NCI-H460 (cell line): ENCODE data around the gene ACTN4. TPM values are rescaled to one million over a fixed set of nuclear protein-coding genes. Genes with fewer than 3 reads are reported as not detected.

Experiments
- DNase-seq: peaks from one replicate; pipeline ENCODE4 v3.0.0-alpha.2; 2016; ENCODE audit warnings: low read depth; ENCODE audit errors: extremely low read depth
- total RNA-seq: library from RNA; depleted of rRNA; stranded (reverse); fragments of >200 nt; shearing (Covaris generic); gene quantifications from 2 replicates; pipeline ENCODE4 v1.2.3, GENCODE V29; 2014

Gene ACTN4
- total RNA-seq, 1 experiment from 2014 or later = 155 TPM

GRCh38 chr19:38676878-38677646, 29.6 kb downstream of the ACTN4 start:
- DNase-seq = no peak

DNA sequence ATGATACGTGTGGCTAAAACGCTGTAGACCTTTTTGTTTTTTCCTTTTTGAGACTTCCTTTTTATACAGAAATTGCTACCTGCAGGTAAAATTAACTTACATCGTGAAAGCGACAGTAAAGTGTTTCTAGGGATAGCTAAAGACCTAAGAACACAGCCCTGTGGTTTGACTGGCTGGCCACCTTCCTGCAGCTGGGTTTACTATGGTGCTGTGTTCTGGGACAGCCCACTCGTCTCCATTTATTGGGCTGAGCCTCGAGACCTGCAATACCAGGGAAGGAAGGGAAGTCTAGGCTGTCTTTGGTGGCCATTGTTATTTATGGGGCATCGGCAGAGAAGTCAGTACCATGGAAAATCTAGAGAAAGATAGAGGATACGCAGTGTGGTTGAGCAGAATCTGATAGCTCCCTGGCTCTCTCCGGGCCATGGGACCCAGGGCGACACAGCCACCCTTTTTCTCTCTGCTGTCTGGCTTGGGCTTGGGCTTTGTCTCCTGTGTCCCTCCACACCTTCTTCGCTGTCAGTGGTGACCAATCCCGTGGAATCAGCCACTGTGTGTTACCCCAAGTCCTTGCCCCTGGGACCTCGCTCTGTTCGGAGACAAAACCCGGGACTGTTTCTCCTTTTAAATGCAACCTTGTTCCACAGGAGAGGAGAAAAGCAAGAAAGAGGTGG, 30.9 kb downstream of the ACTN4 start:
- no peak for DNase-seq

DNA sequence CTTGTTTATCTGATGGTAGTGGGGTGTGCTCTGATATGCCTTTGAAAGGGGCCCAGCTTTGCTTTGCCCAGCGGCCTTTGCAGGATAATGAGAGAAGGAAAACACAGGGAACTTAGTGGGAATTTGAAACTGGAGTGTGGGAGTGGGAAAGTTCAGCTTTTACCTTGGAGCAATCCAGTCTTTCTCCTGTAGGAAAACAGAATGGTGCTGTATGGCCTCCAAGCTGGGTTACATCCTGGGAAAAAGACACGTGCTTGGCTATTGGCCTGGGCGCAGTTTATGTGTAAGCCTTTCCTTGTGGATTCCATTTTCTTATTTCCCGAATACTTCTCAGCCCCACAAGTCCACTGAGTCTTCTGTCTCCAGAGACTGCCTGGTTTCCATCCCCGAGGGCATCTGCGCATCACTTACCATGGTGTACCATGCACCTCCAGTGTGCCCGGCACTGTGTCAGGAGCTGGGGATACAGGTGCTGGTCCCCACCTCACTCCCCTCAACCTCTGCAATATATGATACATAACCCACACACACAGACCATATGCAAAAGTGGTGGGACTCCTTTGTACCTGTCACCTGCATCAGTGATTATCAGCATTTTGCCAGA, 31.5 kb downstream of the ACTN4 start:
- no peak for DNase-seq

GRCh38 chr19:38679839-38680238, 32.4 kb downstream of the ACTN4 start:
- no peak for DNase-seq

GRCh38 chr19:38682195-38682867, 34.9 kb downstream of the ACTN4 start:
- DNase-seq = no peak

DNA sequence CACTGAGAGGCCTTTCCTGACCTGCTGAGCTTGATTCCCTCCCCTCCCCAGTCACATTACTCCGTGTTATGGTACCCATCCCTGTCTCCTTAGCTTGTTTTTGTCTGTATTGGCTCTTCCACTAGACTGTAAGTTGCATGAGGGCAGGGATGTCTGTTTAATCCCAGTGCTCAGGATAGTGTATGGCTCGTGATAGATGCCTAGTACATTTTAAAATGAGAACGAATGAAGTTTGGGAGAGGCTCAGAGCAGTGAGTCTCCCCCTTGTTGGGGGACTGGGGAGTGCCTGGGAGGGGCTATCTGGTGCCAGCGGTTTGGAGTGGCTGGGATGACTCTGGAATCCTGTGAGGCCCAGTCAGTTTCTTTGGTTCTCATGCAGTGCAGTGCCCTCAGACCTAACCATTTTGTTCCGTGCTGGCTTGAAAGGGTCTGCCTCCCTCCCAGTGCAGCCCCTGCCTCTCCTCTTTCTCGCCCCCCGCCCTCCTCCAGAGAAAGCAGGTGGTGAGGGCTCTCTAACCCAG, 35.5 kb downstream of the ACTN4 start:
- DNase-seq = no peak

DNA sequence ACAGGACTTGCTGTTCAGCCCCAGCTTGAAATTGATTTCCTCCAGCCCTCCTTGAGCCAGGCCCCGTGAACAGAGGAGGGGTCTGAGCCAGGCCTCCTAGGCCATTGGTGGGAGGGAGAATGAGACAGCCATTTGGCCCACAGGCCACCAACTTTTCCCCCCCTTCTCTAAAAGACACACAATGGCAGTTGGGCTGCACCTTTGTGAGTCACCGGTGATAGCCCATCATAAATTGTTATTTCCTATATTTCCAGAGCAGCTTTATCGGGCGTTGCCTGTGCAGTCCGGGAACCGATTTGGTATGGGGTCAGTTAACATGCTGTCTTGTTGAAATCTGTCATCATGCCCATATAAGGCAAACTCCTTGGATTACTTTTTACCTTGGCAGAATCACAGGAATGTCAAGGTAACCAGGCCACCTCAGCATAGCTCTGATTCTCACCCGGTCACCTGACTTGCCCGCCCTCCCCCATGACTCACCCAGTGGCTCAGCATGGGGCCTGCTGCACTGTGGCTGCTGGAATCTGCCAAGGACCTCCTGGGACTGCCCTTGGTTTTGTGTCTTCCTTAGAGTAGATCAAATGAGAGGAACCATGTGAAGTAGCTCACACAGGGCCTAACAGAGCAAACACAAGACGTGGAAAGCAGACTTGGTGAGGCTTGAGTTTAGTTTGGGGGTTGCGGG, 36.1 kb downstream of the ACTN4 start:
- DNase-seq = peak; percentile 75

DNA sequence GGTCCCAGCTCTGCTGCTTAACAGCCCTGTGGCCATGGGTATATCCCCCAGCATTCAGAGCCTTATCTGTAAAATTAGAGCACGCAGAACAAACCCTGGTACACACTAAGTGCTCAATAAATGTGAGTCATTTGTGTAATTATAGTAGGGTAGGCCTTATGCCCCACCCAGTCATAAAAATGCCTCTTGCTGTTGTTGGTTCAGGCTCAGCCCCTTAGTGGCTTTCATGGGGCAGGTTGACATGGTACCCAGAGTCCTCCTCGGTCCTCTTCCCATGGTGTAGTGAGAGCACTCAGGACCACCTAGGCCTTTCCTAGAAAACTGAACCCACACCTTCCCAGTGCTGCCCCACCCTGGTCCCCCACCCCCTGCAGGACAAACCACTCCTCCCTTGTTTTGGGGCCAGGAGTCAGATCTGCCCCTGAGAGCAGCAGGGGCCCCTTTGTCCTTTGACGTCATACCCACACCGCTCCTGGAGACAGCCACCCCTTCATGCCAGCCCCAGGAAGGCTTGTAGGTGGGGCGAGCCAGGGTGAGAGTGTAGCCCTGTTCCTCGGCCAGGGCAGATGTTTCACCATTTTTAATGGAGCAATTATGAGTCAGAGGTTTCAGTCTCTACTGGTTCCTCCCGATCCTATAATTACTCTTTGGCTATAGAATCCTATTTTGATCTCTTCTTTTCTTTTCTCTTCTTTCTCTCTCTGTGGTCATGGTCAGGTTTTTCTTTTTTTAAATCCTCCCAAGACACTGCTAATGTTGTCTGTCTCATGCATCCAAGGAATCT, 36.8 kb downstream of the ACTN4 start:
- DNase-seq = peak; percentile 87

- DNase-seq = no peak
These were observed 37.6 kb downstream of the ACTN4 start for GRCh38 chr19:38684862-38685665.

GRCh38 chr19:38685666-38686529, 38.4 kb downstream of the ACTN4 start:
- peak; percentile 30 for DNase-seq

GRCh38 chr19:38686530-38686888, 39.1 kb downstream of the ACTN4 start:
- DNase-seq = no peak

DNA sequence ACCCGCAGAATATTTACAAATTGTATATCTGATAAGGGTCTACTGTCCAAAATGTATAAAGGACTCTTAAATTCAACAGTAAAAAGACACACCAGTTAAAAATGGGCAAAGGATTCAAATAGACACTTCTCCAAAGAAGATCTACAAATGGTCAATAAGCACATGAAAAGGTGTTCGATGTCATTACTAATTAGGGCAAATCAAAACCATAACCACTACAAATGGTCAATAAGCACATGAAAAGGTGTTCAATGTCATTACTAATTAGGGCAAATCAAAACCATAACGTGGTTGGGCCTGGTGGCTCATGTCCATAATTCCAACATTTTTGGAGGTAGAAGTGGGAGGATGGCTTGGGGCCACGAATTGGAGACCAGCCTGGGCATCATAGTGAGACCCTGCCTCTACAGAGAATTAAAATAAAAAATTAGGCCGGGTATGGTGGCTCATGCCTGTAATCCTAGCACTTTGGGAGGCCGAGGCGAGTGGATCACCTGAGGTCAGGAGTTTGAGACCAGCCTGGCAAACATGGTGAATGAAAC, 40.5 kb downstream of the ACTN4 start:
- DNase-seq = no peak

GRCh38 chr19:38690146-38690545, 42.7 kb downstream of the ACTN4 start:
- DNase-seq = no peak

DNA sequence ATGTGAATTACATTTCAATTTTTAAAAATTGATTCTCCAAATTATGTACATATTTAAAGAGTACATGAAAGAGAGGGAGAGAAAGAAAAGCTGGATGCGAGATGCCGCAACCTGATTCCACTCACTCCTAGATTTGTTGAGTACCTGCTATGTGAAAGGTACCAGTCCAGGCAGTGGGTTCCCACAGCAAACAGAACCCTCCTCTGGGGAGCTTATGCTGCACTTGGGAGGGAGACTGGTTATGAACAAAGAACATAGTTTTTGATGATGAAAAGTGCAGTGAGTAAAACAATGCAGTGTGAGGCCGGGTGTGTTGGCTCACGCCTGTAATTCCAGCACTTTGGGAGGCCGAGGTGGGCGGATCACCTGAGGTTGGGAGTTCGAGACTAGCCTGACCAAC, 43.4 kb downstream of the ACTN4 start:
- no peak for DNase-seq

DNA sequence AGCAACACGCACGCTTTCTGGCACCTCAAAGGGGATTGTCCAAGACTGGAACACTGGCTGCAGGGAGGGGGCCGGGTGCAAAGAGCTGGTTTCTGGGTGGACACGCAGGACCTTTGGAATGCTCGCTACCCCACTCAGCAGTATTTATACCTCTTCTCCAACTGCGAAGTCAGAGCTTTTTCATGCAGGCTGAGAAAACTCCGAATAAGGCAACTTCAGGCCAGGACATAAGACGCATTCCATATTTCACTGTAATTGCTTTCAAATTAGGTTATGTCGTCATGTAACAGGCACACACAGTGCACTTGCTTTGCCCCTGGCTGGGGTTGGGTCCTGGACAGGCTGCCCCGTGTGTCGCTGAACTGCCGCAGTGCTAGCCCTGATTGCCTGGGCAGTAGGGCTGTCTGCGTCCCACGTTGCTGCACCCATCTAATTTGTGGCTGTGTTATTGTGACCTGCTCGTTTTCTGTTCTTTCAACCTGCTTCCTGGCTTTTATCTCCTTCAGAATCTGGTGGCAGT, 44.5 kb downstream of the ACTN4 start:
- peak; percentile 73 for DNase-seq

DNA sequence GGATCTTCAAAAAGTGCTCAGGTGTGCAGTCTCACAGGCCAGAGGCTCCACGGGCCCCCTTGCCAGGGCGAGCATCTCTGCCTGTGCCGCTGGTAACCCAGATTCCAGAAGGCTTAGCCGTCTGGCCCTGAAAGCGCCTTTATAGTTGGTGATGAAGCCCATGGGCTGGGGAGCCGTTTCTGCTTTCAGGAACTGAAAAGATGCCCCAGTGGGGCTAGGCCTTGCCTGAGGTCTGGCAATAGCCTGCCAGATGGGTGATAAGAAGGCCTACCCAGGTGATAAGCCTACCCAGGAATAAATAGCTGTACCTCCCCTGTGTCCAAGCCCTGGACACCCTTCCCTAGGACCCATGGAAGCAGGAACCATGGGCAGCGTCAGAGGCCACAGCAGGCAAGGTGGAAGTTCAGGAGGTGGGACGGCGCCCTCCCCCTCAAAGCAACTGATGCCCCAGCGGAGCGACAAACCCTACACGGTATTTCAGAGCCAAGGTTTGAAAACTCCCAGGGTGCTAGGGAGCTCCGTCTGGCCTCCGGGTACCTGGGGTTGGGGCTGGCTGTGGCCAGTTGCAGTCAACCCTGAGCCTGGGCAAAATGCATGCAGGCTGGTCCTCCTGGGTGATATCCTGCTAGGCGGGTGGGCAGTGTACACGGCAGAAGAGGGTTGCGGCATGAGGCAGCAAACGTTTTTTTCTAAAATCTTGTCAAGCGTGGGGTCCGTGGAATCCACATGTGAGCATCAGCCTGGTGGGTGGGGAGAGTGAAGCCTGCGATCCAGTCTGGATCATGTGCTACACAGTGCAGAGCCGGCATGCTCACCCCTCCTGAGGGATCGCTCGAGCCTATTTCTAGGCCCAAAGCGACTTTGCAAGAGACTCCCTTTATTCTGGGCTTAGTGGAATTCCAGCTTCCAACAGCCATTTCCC, 45.3 kb downstream of the ACTN4 start:
- no peak for DNase-seq
